ENCODE results near the gene FOXP1. TPM values are rescaled to one million over a fixed set of nuclear protein-coding genes. Genes with fewer than 3 reads are reported as not detected.

FOXP1 gene
- total and polyA plus RNA-seq, 2 of the 13 experiments (the other 11 are each of a cell fraction or from before 2014, with no cell fraction given): 40.4 to 59.0 TPM

DNA sequence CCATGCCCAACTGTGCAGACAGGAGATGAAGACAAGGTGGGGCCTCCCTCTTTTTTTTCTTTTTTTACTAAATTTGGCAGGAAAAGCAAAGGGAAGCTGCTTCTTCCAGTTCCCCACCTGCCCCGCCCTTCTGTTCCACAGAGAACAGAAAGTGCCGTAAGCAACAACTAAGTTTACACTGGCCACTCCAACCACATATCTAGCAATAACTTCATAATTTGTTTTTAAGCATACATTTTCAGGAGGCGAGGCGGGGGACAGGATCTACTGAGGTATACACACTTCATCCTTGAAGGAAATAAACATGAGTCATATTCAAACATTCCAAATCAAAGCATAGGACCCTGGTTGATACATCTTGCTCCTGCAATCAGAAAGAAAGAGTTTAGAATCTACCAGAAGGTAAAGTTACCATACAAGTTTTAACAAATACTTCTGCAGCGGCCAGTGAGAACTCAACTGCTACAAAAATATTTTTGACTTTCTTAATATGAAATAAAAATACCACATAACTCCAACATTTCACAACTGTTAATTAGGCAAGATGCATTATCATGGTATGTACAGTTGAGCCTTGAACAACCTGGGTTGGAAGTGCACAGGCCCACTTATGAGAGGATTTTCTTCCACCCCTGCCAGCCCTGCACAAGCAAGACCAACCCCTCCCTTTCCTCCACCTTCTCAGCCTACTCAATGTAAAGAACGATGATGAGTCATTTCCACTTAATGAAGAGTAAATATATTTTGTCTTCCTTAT, 50.7 kb downstream of the FOXP1 start:
- ATAC-seq (no peak), DNase-seq (ENCODE audit: low spot score) (no peak), FAIRE-seq (no peak)
- H3K4me3 ChIP-seq (replicated peaks in 1 of 3; ENCODE audit: insufficient read depth in 1 of 3, low read depth in 2 of 3, low read length in 3 of 3): no peak overlapping the region
- no peak overlapping the region for H3K9ac ChIP-seq (ENCODE audit: insufficient read depth, low read depth, low read length)
- ChIA-PET CTCF (ENCODE audit: low intra/inter-chr PET ratio, low total read pairs) (no interaction called here), POLR2A (no interaction called here)
- H3K79me2 ChIP-seq (ENCODE audit: insufficient read depth, low read length): peaks cover 10% of the 10 kb centered on the region
- no TSS peak for BruUV-seq (replicated peaks)
- 99% methylated on average over 6 of the region's 6 CpGs for WGBS (ENCODE audit: low lambda C conversion rate)
- H3K4me1 ChIP-seq (ENCODE audit: insufficient read depth, low read length): no peaks in the 10 kb centered on the region
- in situ Hi-C loops (cut with HindIII; ENCODE audit: extremely low pct_ligation_motif_present, low pct_unique_long_range_greater_than_20kb) (no loop called here), intact Hi-C loops (cut with micrococcal nuclease; ENCODE audit: unreplicated experiment) (no loop called here)
- no peaks in the 10 kb centered on the region for H3K27me3 ChIP-seq (ENCODE audit: control insufficient read depth in 1 of 2, insufficient read depth in 2 of 2, low read length in 2 of 2)
- H3K9me3 ChIP-seq (ENCODE audit: low read length): no peaks in the 10 kb centered on the region
- H2AFZ ChIP-seq (ENCODE audit: low read length): no peak overlapping the region
- no peak for TF ChIP-seq SMARCC2 (IDR thresholded peaks at IDR 0.05)
- H3K4me2 ChIP-seq (ENCODE audit: low read depth, low read length): no peak overlapping the region
- H3K36me3 ChIP-seq (replicated peaks in 1 of 2; ENCODE audit: control insufficient read depth in 1 of 2, insufficient read depth in 2 of 2, low read length in 2 of 2): peaks cover 4 to 17% of the 10 kb centered on the region in 2 experiments; a peak in 3 of 5 replicates
- no peak overlapping the region for H3K27ac ChIP-seq (ENCODE audit: extremely low read length, insufficient read depth, low read length)
- peaks cover 3% of the 10 kb centered on the region for H4K20me1 ChIP-seq (ENCODE audit: insufficient read depth, low read length)

- intact Hi-C loops (cut with micrococcal nuclease; ENCODE audit: unreplicated experiment) (no loop called here), in situ Hi-C loops (cut with HindIII; ENCODE audit: extremely low pct_ligation_motif_present, low pct_unique_long_range_greater_than_20kb) (no loop called here)
- Histone ChIP-seq H3K36me3 (replicated peaks in 1 of 2; ENCODE audit: control insufficient read depth in 1 of 2, insufficient read depth in 2 of 2, low read length in 2 of 2) (peaks cover 1 to 17% of the 10 kb centered on the region in 2 experiments; a peak in 2 of 5 replicates), H3K9me3 (ENCODE audit: low read length) (no peaks in the 10 kb centered on the region), H3K4me2 (ENCODE audit: low read depth, low read length) (no peak overlapping the region), H3K79me2 (ENCODE audit: insufficient read depth, low read length) (peaks cover 15% of the 10 kb centered on the region), H2AFZ (ENCODE audit: low read length) (no peak overlapping the region), H3K9ac (ENCODE audit: insufficient read depth, low read depth, low read length) (no peak overlapping the region), H3K4me1 (ENCODE audit: insufficient read depth, low read length) (no peaks in the 10 kb centered on the region), H3K4me3 (replicated peaks in 1 of 3; ENCODE audit: insufficient read depth in 1 of 3, low read depth in 2 of 3, low read length in 3 of 3) (no peak overlapping the region), H3K27ac (ENCODE audit: extremely low read length, insufficient read depth, low read length) (no peak overlapping the region), H3K27me3 (ENCODE audit: control insufficient read depth in 1 of 2, insufficient read depth in 2 of 2, low read length in 2 of 2) (no peaks in the 10 kb centered on the region), H4K20me1 (ENCODE audit: insufficient read depth, low read length) (peaks cover 3% of the 10 kb centered on the region)
- POLR2A ChIA-PET: no interaction called here
- ATAC-seq: no peak
- CTCF ChIA-PET (ENCODE audit: low intra/inter-chr PET ratio, low total read pairs): no interaction called here
- no TSS peak for BruUV-seq (replicated peaks)
- WGBS (ENCODE audit: low lambda C conversion rate): 91% methylated on average over 9 of the region's 9 CpGs
- no peak for DNase-seq (ENCODE audit: low spot score)
- no peak for FAIRE-seq
- TF ChIP-seq ZNF543 (CRISPR knock-in tag; IDR thresholded peaks at IDR 0.05) (no peak), U2AF1 (optimal IDR thresholded peaks at IDR 0.05; ENCODE audit: low read depth, low read length) (no peak), ATF7-NPFF (CRISPR knock-in tag; IDR thresholded peaks at IDR 0.05; ENCODE audit: low read depth) (no peak), NR3C1 (CRISPR knock-in tag; IDR thresholded peaks at IDR 0.05) (no peak), TAF1 (CRISPR knock-in tag; IDR thresholded peaks at IDR 0.05) (no peak), FOXP4 (CRISPR knock-in tag; IDR thresholded peaks at IDR 0.05) (no peak), RBAK (CRISPR knock-in tag; IDR thresholded peaks at IDR 0.05) (no peak), ZFP41 (CRISPR knock-in tag; IDR thresholded peaks at IDR 0.05; ENCODE audit: borderline replicate concordance) (no peak), EP300 (IDR thresholded peaks at IDR 0.05; ENCODE audit: low read depth in 2 of 2, low read length in 2 of 2) (no peak), EP300 (CRISPR knock-in tag; IDR thresholded peaks at IDR 0.05; ENCODE audit: borderline replicate concordance) (no peak), ZNF354B (CRISPR knock-in tag; IDR thresholded peaks at IDR 0.05) (no peak)
- TF ChIP-seq, protein P1, sequence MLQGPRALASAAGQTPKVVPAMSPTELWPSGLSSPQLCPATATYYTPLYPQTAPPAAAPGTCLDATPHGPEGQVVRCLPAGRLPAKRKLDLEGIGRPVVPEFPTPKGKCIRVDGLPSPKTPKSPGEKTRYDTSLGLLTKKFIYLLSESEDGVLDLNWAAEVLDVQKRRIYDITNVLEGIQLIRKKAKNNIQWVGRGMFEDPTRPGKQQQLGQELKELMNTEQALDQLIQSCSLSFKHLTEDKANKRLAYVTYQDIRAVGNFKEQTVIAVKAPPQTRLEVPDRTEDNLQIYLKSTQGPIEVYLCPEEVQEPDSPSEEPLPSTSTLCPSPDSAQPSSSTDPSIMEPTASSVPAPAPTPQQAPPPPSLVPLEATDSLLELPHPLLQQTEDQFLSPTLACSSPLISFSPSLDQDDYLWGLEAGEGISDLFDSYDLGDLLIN (CRISPR knock-in tag; IDR thresholded peaks at IDR 0.05; ENCODE audit: borderline replicate concordance): no peak
- TF ChIP-seq, protein P2, sequence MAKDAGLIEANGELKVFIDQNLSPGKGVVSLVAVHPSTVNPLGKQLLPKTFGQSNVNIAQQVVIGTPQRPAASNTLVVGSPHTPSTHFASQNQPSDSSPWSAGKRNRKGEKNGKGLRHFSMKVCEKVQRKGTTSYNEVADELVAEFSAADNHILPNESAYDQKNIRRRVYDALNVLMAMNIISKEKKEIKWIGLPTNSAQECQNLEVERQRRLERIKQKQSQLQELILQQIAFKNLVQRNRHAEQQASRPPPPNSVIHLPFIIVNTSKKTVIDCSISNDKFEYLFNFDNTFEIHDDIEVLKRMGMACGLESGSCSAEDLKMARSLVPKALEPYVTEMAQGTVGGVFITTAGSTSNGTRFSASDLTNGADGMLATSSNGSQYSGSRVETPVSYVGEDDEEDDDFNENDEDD (CRISPR knock-in tag; IDR thresholded peaks at IDR 0.05; ENCODE audit: borderline replicate concordance): no peak
Observed at GRCh38 chr3:71530903-71531530, 52.5 kb downstream of the FOXP1 start.
